22Rv1 (cell line): ENCODE data around the gene SCN5A.

Experiments
- CTCF ChIP-seq: fragments of 450-650 bp; IDR thresholded peaks from 2 replicates; pipeline ENCODE4 v1.5.1; 2017; ENCODE audit warnings: mild to moderate bottlenecking
- ZFX ChIP-seq: fragments of 450-650 bp; IDR thresholded peaks from 2 replicates; pipeline ENCODE4 v1.6.1; 2017; ENCODE audit warnings: antibody characterized with exemption, borderline replicate concordance

DNA sequence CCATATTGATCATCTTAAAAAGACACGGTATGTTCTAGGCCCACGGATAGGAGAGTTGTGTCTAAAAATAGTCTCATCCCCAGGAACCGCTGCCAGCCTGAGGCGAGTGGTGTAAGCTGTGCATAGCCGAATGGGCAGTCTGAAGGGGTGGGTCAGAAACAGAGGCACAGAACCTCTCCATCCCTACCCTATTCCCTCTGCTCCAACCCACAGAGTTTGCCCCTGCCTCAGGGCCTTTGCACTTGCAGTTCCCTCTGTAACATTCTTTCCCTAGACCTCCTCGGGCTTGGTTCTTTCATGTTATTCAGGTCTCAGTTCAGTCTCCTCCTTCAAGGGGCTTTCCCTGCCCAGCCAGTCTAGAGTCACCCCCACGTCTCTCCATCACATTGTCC is 4.8 kb downstream of the SCN5A start:
- TF ChIP-seq CTCF: no peak
- no peak for TF ChIP-seq ZFX
